ENCODE results near the gene COL25A1. TPM values are rescaled to one million over a fixed set of nuclear protein-coding genes. Genes with fewer than 3 reads are reported as not detected.

Gene COL25A1
- total RNA-seq, 1 experiment from 2014 or later, result 4.2 TPM

DNA sequence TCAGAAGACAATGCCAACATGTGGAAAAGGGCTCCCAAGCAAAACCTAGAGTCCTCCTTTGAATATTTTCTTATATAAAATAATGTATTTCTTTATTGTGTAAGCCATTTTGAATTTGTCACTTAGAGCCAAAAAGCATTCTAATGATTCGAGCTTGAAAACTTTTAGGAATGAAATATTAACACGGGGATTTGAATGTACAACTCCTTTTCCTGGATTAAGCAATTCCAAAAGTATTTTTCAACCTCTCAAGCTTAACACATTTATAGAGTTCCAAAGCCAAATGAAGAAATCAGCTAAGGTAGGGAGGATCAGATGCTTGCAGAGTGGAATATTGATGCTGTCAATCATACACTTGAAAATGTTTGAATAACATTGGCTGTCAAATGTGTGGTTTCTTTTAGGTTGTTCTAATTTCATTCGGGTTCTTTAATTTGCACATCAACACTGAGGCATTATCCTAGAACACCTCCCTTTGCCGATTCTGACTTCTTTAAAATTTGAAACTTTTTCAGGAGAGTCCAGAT, 472.4 kb downstream of the COL25A1 start:
- no peaks in the 10 kb centered on the region for H3K9me3 Mint-ChIP-seq
- Histone ChIP-seq H3K27ac (ENCODE audit: insufficient read length, low read depth, low read length) (no peak overlapping the region), H3K9me3 (ENCODE audit: control insufficient read depth, low read depth, low read length) (no peaks in the 10 kb centered on the region), H2BK5ac (ENCODE audit: insufficient read length, low read length) (no peak overlapping the region), H3K14ac (ENCODE audit: insufficient read depth, low read length) (no peak overlapping the region), H2BK120ac (ENCODE audit: low read depth, low read length, poor library complexity, severe bottlenecking) (no peak overlapping the region), H3K4me1 (ENCODE audit: insufficient read depth, low read length) (no peaks in the 10 kb centered on the region), H2BK15ac (ENCODE audit: low read depth, low read length) (no peak overlapping the region), H4K5ac (ENCODE audit: insufficient read length, low read depth, low read length) (no peak overlapping the region), H3K79me2 (ENCODE audit: insufficient read depth, low read length) (no peaks in the 10 kb centered on the region), H2BK20ac (ENCODE audit: low read depth, low read length, poor library complexity, severe bottlenecking) (no peak overlapping the region), H3T11ph (ENCODE audit: low read length) (no peak overlapping the region), H2AK5ac (ENCODE audit: insufficient read length, low read length) (no peak overlapping the region), H4K91ac (ENCODE audit: insufficient read length, low read depth, low read length) (no peak overlapping the region), H3K4ac (ENCODE audit: low read depth, low read length) (no peak overlapping the region), H4K20me1 (ENCODE audit: control insufficient read depth, insufficient read depth, insufficient read length) (no peaks in the 10 kb centered on the region), H2AFZ (ENCODE audit: low read length) (no peak overlapping the region), H3K23me2 (ENCODE audit: insufficient read length, low read depth, low read length, poor library complexity, severe bottlenecking) (no peaks in the 10 kb centered on the region), H3K18ac (ENCODE audit: insufficient read length, low read depth, low read length) (no peak overlapping the region), H2BK12ac (ENCODE audit: insufficient read length, low read depth, low read length) (no peak overlapping the region), H3K56ac (ENCODE audit: insufficient read length, low read depth, low read length) (no peak overlapping the region), H3K4me2 (ENCODE audit: insufficient read depth, insufficient read length, low read length) (no peak overlapping the region), H3K79me1 (ENCODE audit: insufficient read depth, low read depth, low read length, poor library complexity, severe bottlenecking) (no peaks in the 10 kb centered on the region), H3K23ac (ENCODE audit: insufficient read length, low read depth, low read length) (no peak overlapping the region), H3K27me3 (ENCODE audit: insufficient read depth, low read length) (no peaks in the 10 kb centered on the region), H4K8ac (replicated peaks; ENCODE audit: insufficient read length, low read depth, low read length) (no peak overlapping the region), H3K9ac (ENCODE audit: extremely low read depth, insufficient read length, low read length) (no peak overlapping the region)
- H3K27ac Mint-ChIP-seq, result no peak overlapping the region
- no peaks in the 10 kb centered on the region for H3K27me3 Mint-ChIP-seq (ENCODE audit: low read depth)
- 0 out of 4 replicates have a peak, but pooled peaks cover 0 to 7% of the 10 kb centered on the region in 2 experiments for H3K4me1 Mint-ChIP-seq
- no peak overlapping the region for H3K4me3 Mint-ChIP-seq
- no peak for DNase-seq
- H3K36me3 Mint-ChIP-seq (ENCODE audit: insufficient read depth in 1 of 3, low read depth in 3 of 3), result no peaks in the 10 kb centered on the region
- no CpG with 5 or more reads among the region's 4 CpGs for WGBS (ENCODE audit: extremely low coverage, insufficient read length, low lambda C conversion rate)
- TF ChIP-seq, protein P1, sequence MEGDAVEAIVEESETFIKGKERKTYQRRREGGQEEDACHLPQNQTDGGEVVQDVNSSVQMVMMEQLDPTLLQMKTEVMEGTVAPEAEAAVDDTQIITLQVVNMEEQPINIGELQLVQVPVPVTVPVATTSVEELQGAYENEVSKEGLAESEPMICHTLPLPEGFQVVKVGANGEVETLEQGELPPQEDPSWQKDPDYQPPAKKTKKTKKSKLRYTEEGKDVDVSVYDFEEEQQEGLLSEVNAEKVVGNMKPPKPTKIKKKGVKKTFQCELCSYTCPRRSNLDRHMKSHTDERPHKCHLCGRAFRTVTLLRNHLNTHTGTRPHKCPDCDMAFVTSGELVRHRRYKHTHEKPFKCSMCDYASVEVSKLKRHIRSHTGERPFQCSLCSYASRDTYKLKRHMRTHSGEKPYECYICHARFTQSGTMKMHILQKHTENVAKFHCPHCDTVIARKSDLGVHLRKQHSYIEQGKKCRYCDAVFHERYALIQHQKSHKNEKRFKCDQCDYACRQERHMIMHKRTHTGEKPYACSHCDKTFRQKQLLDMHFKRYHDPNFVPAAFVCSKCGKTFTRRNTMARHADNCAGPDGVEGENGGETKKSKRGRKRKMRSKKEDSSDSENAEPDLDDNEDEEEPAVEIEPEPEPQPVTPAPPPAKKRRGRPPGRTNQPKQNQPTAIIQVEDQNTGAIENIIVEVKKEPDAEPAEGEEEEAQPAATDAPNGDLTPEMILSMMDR (conservative IDR thresholded peaks at IDR 0.05), result no peak
